Endothelial cell of umbilical vein (primary cell): Measurements from ENCODE around the gene ACIN1. TPM values are rescaled to one million over a fixed set of nuclear protein-coding genes. Genes with fewer than 3 reads are reported as not detected.

Experiments used
- BruUV-seq: library from RNA; stranded (reverse); fragments of 400-500 nt; replicated peaks from 2 replicates; lab custom pipeline; 2021; lab: Mats Ljungman, UMichigan
- CTCF ChIA-PET: fragments of 300-600, 350-600 bp; sonication (Branson Sonifier 250); formaldehyde crosslinking; loops from one replicate; lab custom pipeline; 2021; ENCODE audit warnings: antibody characterized with exemption, inconsistent platforms; lab: Charles Lee
- POLR2A ChIA-PET: fragments of 300-600, 350-600 bp; sonication (Branson Sonifier 250); formaldehyde crosslinking; loops from one replicate; lab custom pipeline; 2021; ENCODE audit warnings: antibody characterized with exemption, inconsistent platforms; lab: Charles Lee
- DNase-seq: peaks from one replicate; pipeline ENCODE4 v3.0.0-alpha.2; 2011; ENCODE audit warnings: low read depth, low spot score
- FAIRE-seq: peaks from 2 replicates; lab custom pipeline; 2011; peaks lifted over from hg19 to GRCh38; lab: Jason Lieb, UNC
- H2AFZ ChIP-seq: 2 replicates; pipeline ENCODE4 v1.6.0; 2012; ENCODE audit warnings: low read depth, low read length, control low read depth, inconsistent platforms
- H3K27ac ChIP-seq: 2 replicates; pipeline ENCODE4 v1.5.1; 2011; ENCODE audit warnings: low read depth, mild to moderate bottlenecking, control low read depth, low read length, moderate library complexity; ENCODE audit not compliant: insufficient read depth
- H3K27me3 ChIP-seq, 2 experiments: 2 replicates each; pipeline versions ENCODE4 v1.6.0 to v1.6.1; 2011; ENCODE audit warnings: low read length in 2 of 2, mixed read lengths in 1 of 2; ENCODE audit not compliant: control insufficient read depth in 2 of 2, insufficient read depth in 2 of 2
- H3K36me3 ChIP-seq, 2 experiments: 2 replicates in 1 of 2; 3 replicates in 1 of 2; pipeline ENCODE4 v1.5.1; 2011; ENCODE audit warnings: low read length in 2 of 2, mild to moderate bottlenecking in 1 of 2, moderate library complexity in 1 of 2; ENCODE audit not compliant: control insufficient read depth in 2 of 2, insufficient read depth in 2 of 2; ENCODE audit errors: extremely low read depth in 1 of 2
- H3K4me1 ChIP-seq: 3 replicates; pipeline ENCODE4 v1.5.1; 2011; ENCODE audit warnings: mild to moderate bottlenecking, low read length; ENCODE audit not compliant: control insufficient read depth, insufficient read depth; ENCODE audit errors: extremely low read depth
- H3K4me2 ChIP-seq: 2 replicates; pipeline ENCODE4 v1.6.1; 2011; ENCODE audit warnings: low read length, control low read depth, mixed read lengths; ENCODE audit not compliant: insufficient read depth
- H3K4me3 ChIP-seq, 3 experiments: fragments of 200-600 bp in 1 of 3; sonication (generic), shearing (Covaris generic) in 1 of 3; replicated peaks in 1 of 3; 2 replicates each; pipeline ENCODE4 v1.5.1; 2011 to 2016; ENCODE audit warnings: control low read depth in 3 of 3, low read length in 3 of 3, mild to moderate bottlenecking in 2 of 3, inconsistent platforms in 1 of 3, low read depth in 1 of 3, moderate library complexity in 1 of 3; ENCODE audit not compliant: insufficient read depth in 1 of 3
- H3K79me2 ChIP-seq: 2 replicates; pipeline ENCODE4 v1.6.0; 2012; ENCODE audit warnings: low read length, inconsistent platforms; ENCODE audit not compliant: control insufficient read depth, insufficient read depth
- H3K9ac ChIP-seq: replicated peaks from 2 replicates; pipeline ENCODE3; 2011; ENCODE audit warnings: low read length, control low read depth; ENCODE audit not compliant: insufficient read depth; ENCODE audit errors: extremely low read depth
- H3K9me1 ChIP-seq: replicated peaks from 3 replicates; pipeline ENCODE4 v1.6.0; 2011; ENCODE audit warnings: mild to moderate bottlenecking, low read length; ENCODE audit not compliant: control insufficient read depth, insufficient read depth; ENCODE audit errors: extremely low read depth
- H3K9me3 ChIP-seq: replicated peaks from 2 replicates; pipeline ENCODE4 v1.5.1; 2012; ENCODE audit warnings: low read length, inconsistent platforms; ENCODE audit not compliant: control insufficient read depth, insufficient read depth
- H4K20me1 ChIP-seq: replicated peaks from 2 replicates; pipeline ENCODE3; 2011; ENCODE audit warnings: mild to moderate bottlenecking, low read length; ENCODE audit not compliant: control insufficient read depth, insufficient read depth; ENCODE audit errors: extremely low read depth
- EZH2 ChIP-seq: IDR thresholded peaks from 2 replicates; pipeline ENCODE4 v1.6.1; 2012; ENCODE audit warnings: borderline replicate concordance, low read depth, mild to moderate bottlenecking, moderate library complexity, low read length, inconsistent platforms; ENCODE audit not compliant: severe bottlenecking
- FOS ChIP-seq: IDR thresholded peaks from 2 replicates; pipeline ENCODE4 v1.6.1; 2011; ENCODE audit warnings: mild to moderate bottlenecking, low read length, moderate library complexity, borderline replicate concordance; ENCODE audit not compliant: insufficient read depth
- GATA2 ChIP-seq: IDR thresholded peaks from 2 replicates; pipeline ENCODE4 v1.7.0; 2011; ENCODE audit warnings: low read depth, mild to moderate bottlenecking, moderate library complexity, mixed read lengths, low read length; ENCODE audit not compliant: insufficient read length, insufficient read depth
- JUN ChIP-seq: IDR thresholded peaks from 2 replicates; pipeline ENCODE4 v1.6.1; 2011; ENCODE audit warnings: borderline replicate concordance, low read depth; ENCODE audit not compliant: insufficient read length, insufficient read depth
- MYC ChIP-seq: IDR thresholded peaks from one replicate; pipeline ENCODE4 v1.6.1; 2011; ENCODE audit warnings: mild to moderate bottlenecking, low read depth, low read length
- POLR2A ChIP-seq: IDR thresholded peaks from 2 replicates; pipeline ENCODE4 v1.6.1; 2012; ENCODE audit warnings: low read depth, mild to moderate bottlenecking, control low read depth, low read length
- POLR2AphosphoS5 ChIP-seq: IDR thresholded peaks from 2 replicates; pipeline ENCODE4 v1.6.1; 2012; ENCODE audit warnings: low read depth, mild to moderate bottlenecking, control low read depth, low read length, moderate library complexity; ENCODE audit not compliant: insufficient read depth
- dilution Hi-C: fragments of 300-500 bp; cut with MboI; formaldehyde crosslinking; loops from one replicate; pipeline ENCODE4 v1.15.0; 2019; ENCODE audit warnings: low sequenced_read_pairs; ENCODE audit not compliant: extremely low pct_ligation_motif_present
- intact Hi-C: fragments of 100-400 bp; cut with micrococcal nuclease; formaldehyde crosslinking; loops from one replicate; pipeline ENCODE4 v1.10.0; 2022
- polyA plus RNA-seq, 4 experiments: library from polyadenylated mRNA; depleted of rRNA in 3 of 4; stranded (reverse) in 3 of 4; unstranded in 1 of 4; fragments of >200 nt; gene quantifications; 2 replicates each; pipeline versions ENCODE4 v1.2.1 to v1.2.3, GENCODE V29; 2011 to 2012; ENCODE audit warnings: missing spikeins in 1 of 4
- total RNA-seq: library from RNA; stranded (reverse); gene quantifications from 2 replicates; pipeline ENCODE4 v1.2.3, GENCODE V29; 2021
- TF ChIP-seq, protein P1 (sequence below), 2 donors: IDR thresholded peaks; 1 replicate in 1 of 2; 2 replicates in 1 of 2; pipeline ENCODE4 v1.5.1; 2011; ENCODE audit warnings: low read length in 2 of 2, mild to moderate bottlenecking in 2 of 2, moderate library complexity in 2 of 2, control low read depth in 1 of 2, inconsistent platforms in 1 of 2, low read depth in 1 of 2; ENCODE audit not compliant: insufficient read depth in 1 of 2; ENCODE audit errors: extremely low read depth in 1 of 2
- TF ChIP-seq, protein P2 (sequence below): IDR thresholded peaks from 2 replicates; pipeline ENCODE4 v1.6.1; 2011; ENCODE audit not compliant: insufficient read depth, insufficient read length

Gene ACIN1
- total and polyA plus RNA-seq, 2 donors (not counting 3 experiments of a cell fraction or from before 2014, with no cell fraction given), result 146 to 240 TPM

GRCh38 chr14:23124337-23124954 is 29.5 kb upstream of the ACIN1 start:
- TF ChIP-seq MYC (no peak), EZH2 (no peak), JUN (no peak), GATA2 (no peak), POLR2AphosphoS5 (no peak), FOS (no peak), POLR2A (no peak)
- TF ChIP-seq, protein P1, sequence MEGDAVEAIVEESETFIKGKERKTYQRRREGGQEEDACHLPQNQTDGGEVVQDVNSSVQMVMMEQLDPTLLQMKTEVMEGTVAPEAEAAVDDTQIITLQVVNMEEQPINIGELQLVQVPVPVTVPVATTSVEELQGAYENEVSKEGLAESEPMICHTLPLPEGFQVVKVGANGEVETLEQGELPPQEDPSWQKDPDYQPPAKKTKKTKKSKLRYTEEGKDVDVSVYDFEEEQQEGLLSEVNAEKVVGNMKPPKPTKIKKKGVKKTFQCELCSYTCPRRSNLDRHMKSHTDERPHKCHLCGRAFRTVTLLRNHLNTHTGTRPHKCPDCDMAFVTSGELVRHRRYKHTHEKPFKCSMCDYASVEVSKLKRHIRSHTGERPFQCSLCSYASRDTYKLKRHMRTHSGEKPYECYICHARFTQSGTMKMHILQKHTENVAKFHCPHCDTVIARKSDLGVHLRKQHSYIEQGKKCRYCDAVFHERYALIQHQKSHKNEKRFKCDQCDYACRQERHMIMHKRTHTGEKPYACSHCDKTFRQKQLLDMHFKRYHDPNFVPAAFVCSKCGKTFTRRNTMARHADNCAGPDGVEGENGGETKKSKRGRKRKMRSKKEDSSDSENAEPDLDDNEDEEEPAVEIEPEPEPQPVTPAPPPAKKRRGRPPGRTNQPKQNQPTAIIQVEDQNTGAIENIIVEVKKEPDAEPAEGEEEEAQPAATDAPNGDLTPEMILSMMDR (IDR thresholded peaks at IDR 0.05; ENCODE audit: extremely low read depth in 1 of 2, insufficient read depth in 1 of 2, low read depth in 1 of 2, low read length in 2 of 2), result no peak
- TF ChIP-seq, protein P2, sequence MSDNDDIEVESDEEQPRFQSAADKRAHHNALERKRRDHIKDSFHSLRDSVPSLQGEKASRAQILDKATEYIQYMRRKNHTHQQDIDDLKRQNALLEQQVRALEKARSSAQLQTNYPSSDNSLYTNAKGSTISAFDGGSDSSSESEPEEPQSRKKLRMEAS, result no peak
- dilution Hi-C loops (no loop called here), intact Hi-C loops (no loop called here)
- H3K27ac ChIP-seq, result no peak overlapping the region
- POLR2A ChIA-PET, result interaction anchor here (0.7 kb wide), 1 partner anchor 70 kb away, joined by 3 read pairs; no protein-coding TSS in a partner anchor
- FAIRE-seq, result no peak
- H3K27me3 ChIP-seq, result no peaks in the 10 kb centered on the region
- no peaks in the 10 kb centered on the region for H4K20me1 ChIP-seq
- BruUV-seq, result no TSS peak
- no peak overlapping the region for H3K9ac ChIP-seq
- H3K36me3 ChIP-seq, result no peaks in the 10 kb centered on the region
- no peak overlapping the region for H3K4me2 ChIP-seq
- no peaks in the 10 kb centered on the region for H3K79me2 ChIP-seq
- H3K9me3 ChIP-seq, result no peaks in the 10 kb centered on the region
- H3K4me3 ChIP-seq, result no peak overlapping the region
- DNase-seq, result no peak
- no peaks in the 10 kb centered on the region for H3K9me1 ChIP-seq
- H2AFZ ChIP-seq, result no peak overlapping the region
- peaks cover 30% of the 10 kb centered on the region for H3K4me1 ChIP-seq
- CTCF ChIA-PET, result interaction anchor here (0.7 to 14.5 kb wide), 4 partner anchors 15 to 55 kb away, joined by 4 to 1289 read pairs (median 5); partner anchors contain the start of genes ACIN1 and SLC7A8
